HepG2 (cell line): ENCODE data around the gene PHKB. TPM values are rescaled to one million over a fixed set of nuclear protein-coding genes. Genes with fewer than 3 reads are reported as not detected.

Experiments
- GATA4 ChIP-seq: sonication (generic); IDR thresholded peaks from 2 replicates; pipeline ENCODE4 v1.6.1; 2016; ENCODE audit warnings: antibody characterized with exemption, low read depth, borderline replicate concordance
- GFI1 ChIP-seq: sonication (generic); formaldehyde crosslinking; IDR thresholded peaks from 2 replicates; pipeline ENCODE4 v1.5.0; 2020; ENCODE audit warnings: missing genetic modification reagents, mild to moderate bottlenecking, borderline replicate concordance
- HCFC1 ChIP-seq: fragments of 150-350 bp; IDR thresholded peaks from 2 replicates; pipeline ENCODE4 v1.6.1; 2014; ENCODE audit warnings: low read depth, low read length
- MIXL1 ChIP-seq: IDR thresholded peaks from 2 replicates; pipeline ENCODE4 v1.6.1; 2016
- NONO ChIP-seq, 2 experiments: fragments of 450-650 bp in 1 of 2; sonication (generic) in 1 of 2; formaldehyde crosslinking in 1 of 2; IDR thresholded peaks in 1 of 2; conservative IDR thresholded peaks in 1 of 2; 2 replicates each; pipeline versions ENCODE4 v1.6.1 to v1.8.0; 2017 to 2022; ENCODE audit warnings: mild to moderate bottlenecking in 1 of 2, missing genetic modification reagents in 1 of 2, moderate library complexity in 1 of 2
- RAD21 ChIP-seq: fragments of 450-650 bp; formaldehyde crosslinking; IDR thresholded peaks from 2 replicates; pipeline ENCODE4 v1.5.0; 2020; ENCODE audit warnings: mild to moderate bottlenecking
- TBL1XR1 ChIP-seq: fragments of 150-350 bp; IDR thresholded peaks from 2 replicates; pipeline ENCODE4 v1.6.1; 2014; ENCODE audit warnings: borderline replicate concordance, low read length; ENCODE audit not compliant: partially characterized antibody
- ZNF260 ChIP-seq: sonication (generic); formaldehyde crosslinking; IDR thresholded peaks from 2 replicates; pipeline ENCODE4 v1.4.0; 2020; ENCODE audit warnings: missing genetic modification reagents, low read depth, mild to moderate bottlenecking, borderline replicate concordance
- ZNF431 ChIP-seq: sonication (generic); formaldehyde crosslinking; IDR thresholded peaks from 2 replicates; pipeline ENCODE4 v1.9.0; 2022; ENCODE audit warnings: missing genetic modification reagents, low read depth, mild to moderate bottlenecking, borderline replicate concordance
- ZNF792 ChIP-seq: IDR thresholded peaks from 2 replicates; pipeline ENCODE4 v1.6.1; 2016
- ZNF816 ChIP-seq: sonication (generic); formaldehyde crosslinking; IDR thresholded peaks from 2 replicates; pipeline ENCODE4 v1.8.0; 2022; ENCODE audit warnings: missing genetic modification reagents, mild to moderate bottlenecking, borderline replicate concordance
- polyA plus RNA-seq, 8 experiments: library from polyadenylated mRNA; depleted of rRNA in 3 of 8; stranded (reverse) in 7 of 8; unstranded in 1 of 8; fragments of >200 nt; fragmentation: Illumina TruSeq in 4 of 8; extraction: Trizol in 4 of 8; gene quantifications; 2 replicates each; pipeline versions ENCODE4 v1.2.1 to v1.2.3, GENCODE V29; 2011 to 2016; ENCODE audit warnings: low read depth in 4 of 8, missing spikeins in 1 of 8, mixed read lengths in 1 of 8; ENCODE audit not compliant: insufficient read depth in 1 of 8
- total RNA-seq, 5 experiments: library from RNA; depleted of rRNA; stranded (reverse); fragments of >200 nt; fragmentation: Illumina TruSeq; extraction: Trizol; gene quantifications; 2 replicates each; pipeline ENCODE4 v1.2.3, GENCODE V29; 2016; ENCODE audit warnings: low read depth in 1 of 5
- TF ChIP-seq, protein P1 (sequence below): sonication (generic); formaldehyde crosslinking; IDR thresholded peaks from 2 replicates; pipeline ENCODE4 v1.4.0; 2020; ENCODE audit warnings: missing genetic modification reagents
- TF ChIP-seq, protein P2 (sequence below): sonication (generic); formaldehyde crosslinking; IDR thresholded peaks from 2 replicates; pipeline ENCODE4 v1.4.0; 2020; ENCODE audit warnings: missing genetic modification reagents
- TF ChIP-seq, protein P3 (sequence below): sonication (generic); formaldehyde crosslinking; IDR thresholded peaks from 2 replicates; pipeline ENCODE4 v1.4.0; 2020; ENCODE audit warnings: missing genetic modification reagents, mild to moderate bottlenecking, borderline replicate concordance
- TF ChIP-seq, protein P4 (sequence below): sonication (generic); formaldehyde crosslinking; IDR thresholded peaks from 2 replicates; pipeline ENCODE4 v1.5.0; 2020; ENCODE audit warnings: mild to moderate bottlenecking, missing genetic modification reagents, borderline replicate concordance
- TF ChIP-seq, protein P5 (sequence below): sonication (generic); formaldehyde crosslinking; conservative IDR thresholded peaks from 2 replicates; pipeline ENCODE4 v1.4.0; 2020; ENCODE audit warnings: mild to moderate bottlenecking, missing genetic modification reagents, moderate library complexity

Gene PHKB
- total and polyA plus RNA-seq, 2 of the 13 experiments (the other 11 are each of a cell fraction or from before 2014, with no cell fraction given), result 66.0 to 80.8 TPM

DNA sequence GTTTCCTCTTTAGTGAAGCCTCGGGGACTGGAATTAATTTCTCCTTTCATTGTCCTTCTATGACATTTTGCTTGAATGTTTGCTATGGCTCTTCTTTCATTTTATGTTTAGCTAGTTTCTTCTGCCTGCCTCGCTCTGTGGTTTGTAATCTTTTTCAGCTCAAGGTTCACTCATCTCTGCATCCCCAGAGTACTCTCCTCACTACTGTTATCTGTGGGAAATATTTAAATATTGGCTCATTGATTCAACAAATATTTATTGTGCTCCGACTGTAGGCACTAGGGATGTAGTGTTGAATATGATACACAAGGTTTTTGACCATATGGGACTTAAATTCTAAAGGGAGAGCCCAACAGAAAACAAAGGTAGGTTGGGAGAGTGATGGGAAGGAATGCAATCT lies 195.9 kb downstream of the PHKB start (continued):
- TF ChIP-seq, protein P1, sequence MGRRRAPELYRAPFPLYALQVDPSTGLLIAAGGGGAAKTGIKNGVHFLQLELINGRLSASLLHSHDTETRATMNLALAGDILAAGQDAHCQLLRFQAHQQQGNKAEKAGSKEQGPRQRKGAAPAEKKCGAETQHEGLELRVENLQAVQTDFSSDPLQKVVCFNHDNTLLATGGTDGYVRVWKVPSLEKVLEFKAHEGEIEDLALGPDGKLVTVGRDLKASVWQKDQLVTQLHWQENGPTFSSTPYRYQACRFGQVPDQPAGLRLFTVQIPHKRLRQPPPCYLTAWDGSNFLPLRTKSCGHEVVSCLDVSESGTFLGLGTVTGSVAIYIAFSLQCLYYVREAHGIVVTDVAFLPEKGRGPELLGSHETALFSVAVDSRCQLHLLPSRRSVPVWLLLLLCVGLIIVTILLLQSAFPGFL (CRISPR knock-in tag), result no peak
- TF ChIP-seq, protein P2, sequence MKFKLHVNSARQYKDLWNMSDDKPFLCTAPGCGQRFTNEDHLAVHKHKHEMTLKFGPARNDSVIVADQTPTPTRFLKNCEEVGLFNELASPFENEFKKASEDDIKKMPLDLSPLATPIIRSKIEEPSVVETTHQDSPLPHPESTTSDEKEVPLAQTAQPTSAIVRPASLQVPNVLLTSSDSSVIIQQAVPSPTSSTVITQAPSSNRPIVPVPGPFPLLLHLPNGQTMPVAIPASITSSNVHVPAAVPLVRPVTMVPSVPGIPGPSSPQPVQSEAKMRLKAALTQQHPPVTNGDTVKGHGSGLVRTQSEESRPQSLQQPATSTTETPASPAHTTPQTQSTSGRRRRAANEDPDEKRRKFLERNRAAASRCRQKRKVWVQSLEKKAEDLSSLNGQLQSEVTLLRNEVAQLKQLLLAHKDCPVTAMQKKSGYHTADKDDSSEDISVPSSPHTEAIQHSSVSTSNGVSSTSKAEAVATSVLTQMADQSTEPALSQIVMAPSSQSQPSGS (CRISPR knock-in tag), result peak; percentile 40; the same call in 1 of the 2 replicates
- TF ChIP-seq HCFC1, result no peak
- 0 out of 2 replicates have a peak, but pooled peaks have one; percentile 73 for TF ChIP-seq MIXL1 (CRISPR knock-in tag)
- TF ChIP-seq RAD21 (CRISPR knock-in tag), result no peak
- no peak for TF ChIP-seq TBL1XR1
- 0 out of 2 replicates have a peak, but pooled peaks have one; percentile 34 for TF ChIP-seq GFI1 (CRISPR knock-in tag)
- no peak for TF ChIP-seq ZNF260
- no peak for TF ChIP-seq NONO (IDR thresholded peaks at IDR 0.05)
- peak; percentile 63; the same call in 1 of the 2 replicates for TF ChIP-seq NONO (CRISPR knock-in tag; conservative IDR thresholded peaks at IDR 0.05)
- TF ChIP-seq ZNF431 (CRISPR knock-in tag), result no peak
- TF ChIP-seq, protein P3, sequence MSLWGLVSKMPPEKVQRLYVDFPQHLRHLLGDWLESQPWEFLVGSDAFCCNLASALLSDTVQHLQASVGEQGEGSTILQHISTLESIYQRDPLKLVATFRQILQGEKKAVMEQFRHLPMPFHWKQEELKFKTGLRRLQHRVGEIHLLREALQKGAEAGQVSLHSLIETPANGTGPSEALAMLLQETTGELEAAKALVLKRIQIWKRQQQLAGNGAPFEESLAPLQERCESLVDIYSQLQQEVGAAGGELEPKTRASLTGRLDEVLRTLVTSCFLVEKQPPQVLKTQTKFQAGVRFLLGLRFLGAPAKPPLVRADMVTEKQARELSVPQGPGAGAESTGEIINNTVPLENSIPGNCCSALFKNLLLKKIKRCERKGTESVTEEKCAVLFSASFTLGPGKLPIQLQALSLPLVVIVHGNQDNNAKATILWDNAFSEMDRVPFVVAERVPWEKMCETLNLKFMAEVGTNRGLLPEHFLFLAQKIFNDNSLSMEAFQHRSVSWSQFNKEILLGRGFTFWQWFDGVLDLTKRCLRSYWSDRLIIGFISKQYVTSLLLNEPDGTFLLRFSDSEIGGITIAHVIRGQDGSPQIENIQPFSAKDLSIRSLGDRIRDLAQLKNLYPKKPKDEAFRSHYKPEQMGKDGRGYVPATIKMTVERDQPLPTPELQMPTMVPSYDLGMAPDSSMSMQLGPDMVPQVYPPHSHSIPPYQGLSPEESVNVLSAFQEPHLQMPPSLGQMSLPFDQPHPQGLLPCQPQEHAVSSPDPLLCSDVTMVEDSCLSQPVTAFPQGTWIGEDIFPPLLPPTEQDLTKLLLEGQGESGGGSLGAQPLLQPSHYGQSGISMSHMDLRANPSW (CRISPR knock-in tag), result no peak
- TF ChIP-seq GATA4, result peak; percentile 53; the same call in 1 of the 2 replicates
- TF ChIP-seq ZNF816, result 0 out of 2 replicates have a peak, but pooled peaks have one; percentile 30
- 0 out of 2 replicates have a peak, but pooled peaks have one; percentile 39 for TF ChIP-seq ZNF792 (CRISPR knock-in tag)
- TF ChIP-seq, protein P4, sequence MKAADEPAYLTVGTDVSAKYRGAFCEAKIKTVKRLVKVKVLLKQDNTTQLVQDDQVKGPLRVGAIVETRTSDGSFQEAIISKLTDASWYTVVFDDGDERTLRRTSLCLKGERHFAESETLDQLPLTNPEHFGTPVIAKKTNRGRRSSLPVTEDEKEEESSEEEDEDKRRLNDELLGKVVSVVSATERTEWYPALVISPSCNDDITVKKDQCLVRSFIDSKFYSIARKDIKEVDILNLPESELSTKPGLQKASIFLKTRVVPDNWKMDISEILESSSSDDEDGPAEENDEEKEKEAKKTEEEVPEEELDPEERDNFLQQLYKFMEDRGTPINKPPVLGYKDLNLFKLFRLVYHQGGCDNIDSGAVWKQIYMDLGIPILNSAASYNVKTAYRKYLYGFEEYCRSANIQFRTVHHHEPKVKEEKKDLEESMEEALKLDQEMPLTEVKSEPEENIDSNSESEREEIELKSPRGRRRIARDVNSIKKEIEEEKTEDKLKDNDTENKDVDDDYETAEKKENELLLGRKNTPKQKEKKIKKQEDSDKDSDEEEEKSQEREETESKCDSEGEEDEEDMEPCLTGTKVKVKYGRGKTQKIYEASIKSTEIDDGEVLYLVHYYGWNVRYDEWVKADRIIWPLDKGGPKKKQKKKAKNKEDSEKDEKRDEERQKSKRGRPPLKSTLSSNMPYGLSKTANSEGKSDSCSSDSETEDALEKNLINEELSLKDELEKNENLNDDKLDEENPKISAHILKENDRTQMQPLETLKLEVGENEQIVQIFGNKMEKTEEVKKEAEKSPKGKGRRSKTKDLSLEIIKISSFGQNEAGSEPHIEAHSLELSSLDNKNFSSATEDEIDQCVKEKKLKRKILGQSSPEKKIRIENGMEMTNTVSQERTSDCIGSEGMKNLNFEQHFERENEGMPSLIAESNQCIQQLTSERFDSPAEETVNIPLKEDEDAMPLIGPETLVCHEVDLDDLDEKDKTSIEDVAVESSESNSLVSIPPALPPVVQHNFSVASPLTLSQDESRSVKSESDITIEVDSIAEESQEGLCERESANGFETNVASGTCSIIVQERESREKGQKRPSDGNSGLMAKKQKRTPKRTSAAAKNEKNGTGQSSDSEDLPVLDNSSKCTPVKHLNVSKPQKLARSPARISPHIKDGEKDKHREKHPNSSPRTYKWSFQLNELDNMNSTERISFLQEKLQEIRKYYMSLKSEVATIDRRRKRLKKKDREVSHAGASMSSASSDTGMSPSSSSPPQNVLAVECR (CRISPR knock-in tag), result peak; percentile 16; the same call in 1 of the 2 replicates
- TF ChIP-seq, protein P5, sequence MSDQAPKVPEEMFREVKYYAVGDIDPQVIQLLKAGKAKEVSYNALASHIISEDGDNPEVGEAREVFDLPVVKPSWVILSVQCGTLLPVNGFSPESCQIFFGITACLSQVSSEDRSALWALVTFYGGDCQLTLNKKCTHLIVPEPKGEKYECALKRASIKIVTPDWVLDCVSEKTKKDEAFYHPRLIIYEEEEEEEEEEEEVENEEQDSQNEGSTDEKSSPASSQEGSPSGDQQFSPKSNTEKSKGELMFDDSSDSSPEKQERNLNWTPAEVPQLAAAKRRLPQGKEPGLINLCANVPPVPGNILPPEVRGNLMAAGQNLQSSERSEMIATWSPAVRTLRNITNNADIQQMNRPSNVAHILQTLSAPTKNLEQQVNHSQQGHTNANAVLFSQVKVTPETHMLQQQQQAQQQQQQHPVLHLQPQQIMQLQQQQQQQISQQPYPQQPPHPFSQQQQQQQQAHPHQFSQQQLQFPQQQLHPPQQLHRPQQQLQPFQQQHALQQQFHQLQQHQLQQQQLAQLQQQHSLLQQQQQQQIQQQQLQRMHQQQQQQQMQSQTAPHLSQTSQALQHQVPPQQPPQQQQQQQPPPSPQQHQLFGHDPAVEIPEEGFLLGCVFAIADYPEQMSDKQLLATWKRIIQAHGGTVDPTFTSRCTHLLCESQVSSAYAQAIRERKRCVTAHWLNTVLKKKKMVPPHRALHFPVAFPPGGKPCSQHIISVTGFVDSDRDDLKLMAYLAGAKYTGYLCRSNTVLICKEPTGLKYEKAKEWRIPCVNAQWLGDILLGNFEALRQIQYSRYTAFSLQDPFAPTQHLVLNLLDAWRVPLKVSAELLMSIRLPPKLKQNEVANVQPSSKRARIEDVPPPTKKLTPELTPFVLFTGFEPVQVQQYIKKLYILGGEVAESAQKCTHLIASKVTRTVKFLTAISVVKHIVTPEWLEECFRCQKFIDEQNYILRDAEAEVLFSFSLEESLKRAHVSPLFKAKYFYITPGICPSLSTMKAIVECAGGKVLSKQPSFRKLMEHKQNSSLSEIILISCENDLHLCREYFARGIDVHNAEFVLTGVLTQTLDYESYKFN (CRISPR knock-in tag), result peak; percentile 95
